ENCODE data around the gene KIDINS220.

The KIDINS220 gene

GRCh38 chr2:8767324-8767723 is 70.1 kb downstream of the KIDINS220 start:
- Histone ChIP-seq H3K36me3 (no peaks in the 10 kb centered on the region), H3K9me3 (no peaks in the 10 kb centered on the region), H3K27me3 (no peaks in the 10 kb centered on the region), H3K4me3 (ENCODE audit: low read depth, low read length) (no peak overlapping the region), H3K4me1 (no peaks in the 10 kb centered on the region)
- DNase-seq: no peak
- no peak for TF ChIP-seq CTCF (IDR thresholded peaks at IDR 0.05; ENCODE audit: low read depth, low read length)

- H3K4me3 ChIP-seq (ENCODE audit: low read depth, low read length): no peak overlapping the region
- TF ChIP-seq CTCF (IDR thresholded peaks at IDR 0.05; ENCODE audit: low read depth, low read length): peak; percentile 74
- H3K36me3 ChIP-seq: peaks cover under 1% of the 10 kb centered on the region
Observed at GRCh38 chr2:8761529-8762164, 75.8 kb downstream of the KIDINS220 start.

GRCh38 chr2:8756716-8757115 is 80.7 kb downstream of the KIDINS220 start:
- H3K36me3 ChIP-seq: peaks cover 8% of the 10 kb centered on the region
- no peak for DNase-seq
- peaks cover 6% of the 10 kb centered on the region; the same call in 1 of the 2 replicates for H3K4me1 ChIP-seq
- no peak for TF ChIP-seq CTCF (IDR thresholded peaks at IDR 0.05; ENCODE audit: low read depth, low read length)
- H3K4me3 ChIP-seq (ENCODE audit: low read depth, low read length): no peak overlapping the region
- no peaks in the 10 kb centered on the region for H3K9me3 ChIP-seq
- H3K27me3 ChIP-seq: no peaks in the 10 kb centered on the region

More at GRCh38 chr2:8761529-8762164, 75.8 kb downstream of the KIDINS220 start:
- Histone ChIP-seq H3K9me3 (no peaks in the 10 kb centered on the region), H3K27me3 (no peaks in the 10 kb centered on the region), H3K4me1 (no peaks in the 10 kb centered on the region)
- no peak for DNase-seq

- H3K27me3 ChIP-seq: no peaks in the 10 kb centered on the region
- no peaks in the 10 kb centered on the region for H3K9me3 ChIP-seq
- peaks cover 8% of the 10 kb centered on the region for H3K36me3 ChIP-seq
- peaks cover 6% of the 10 kb centered on the region; the same call in 1 of the 2 replicates for H3K4me1 ChIP-seq
- no peak for DNase-seq
- H3K4me3 ChIP-seq (ENCODE audit: low read depth, low read length): no peak overlapping the region
- no peak for TF ChIP-seq CTCF (IDR thresholded peaks at IDR 0.05; ENCODE audit: low read depth, low read length)
Observed at GRCh38 chr2:8756230-8756629, 81.2 kb downstream of the KIDINS220 start.

GRCh38 chr2:8754106-8754776 is 83.2 kb downstream of the KIDINS220 start:
- DNase-seq: peak; percentile 25
- Histone ChIP-seq H3K9me3 (no peaks in the 10 kb centered on the region), H3K36me3 (peaks cover 8% of the 10 kb centered on the region), H3K27me3 (no peaks in the 10 kb centered on the region), H3K4me1 (peaks cover 8% of the 10 kb centered on the region; the same call in 1 of the 2 replicates), H3K4me3 (ENCODE audit: low read depth, low read length) (no peak overlapping the region)
- no peak for TF ChIP-seq CTCF (IDR thresholded peaks at IDR 0.05; ENCODE audit: low read depth, low read length)

GRCh38 chr2:8753609-8754008 is 83.8 kb downstream of the KIDINS220 start:
- no peak for TF ChIP-seq CTCF (IDR thresholded peaks at IDR 0.05; ENCODE audit: low read depth, low read length)
- H3K27me3 ChIP-seq: no peaks in the 10 kb centered on the region
- peaks cover 8% of the 10 kb centered on the region for H3K36me3 ChIP-seq
- no peak overlapping the region for H3K4me3 ChIP-seq (ENCODE audit: low read depth, low read length)
- H3K9me3 ChIP-seq: no peaks in the 10 kb centered on the region
- DNase-seq: no peak
- peaks cover 8% of the 10 kb centered on the region; the same call in 1 of the 2 replicates for H3K4me1 ChIP-seq

Measured in BE2C (cell line).